GM13977 (cell line): ENCODE data around the gene PRKCA.

Source experiments
- DNase-seq: peaks from one replicate; pipeline ENCODE4 v3.0.0; 2012; ENCODE audit warnings: low spot score
- in situ Hi-C: fragments of 300-500 bp; cut with MboI; formaldehyde crosslinking; loops from one replicate; pipeline ENCODE4 v1.12.0; 2022; ENCODE audit warnings: low sequenced_read_pairs, low pct_unique_long_range_greater_than_20kb, mixed read lengths, inconsistent platforms; ENCODE audit not compliant: unreplicated experiment
- TF ChIP-seq, protein P1 (sequence below): IDR thresholded peaks from 2 replicates; pipeline ENCODE4 v1.5.1; 2012; ENCODE audit warnings: mild to moderate bottlenecking, control low read depth; ENCODE audit not compliant: insufficient read depth; ENCODE audit errors: extremely low read depth, missing control alignments

Gene PRKCA

DNA sequence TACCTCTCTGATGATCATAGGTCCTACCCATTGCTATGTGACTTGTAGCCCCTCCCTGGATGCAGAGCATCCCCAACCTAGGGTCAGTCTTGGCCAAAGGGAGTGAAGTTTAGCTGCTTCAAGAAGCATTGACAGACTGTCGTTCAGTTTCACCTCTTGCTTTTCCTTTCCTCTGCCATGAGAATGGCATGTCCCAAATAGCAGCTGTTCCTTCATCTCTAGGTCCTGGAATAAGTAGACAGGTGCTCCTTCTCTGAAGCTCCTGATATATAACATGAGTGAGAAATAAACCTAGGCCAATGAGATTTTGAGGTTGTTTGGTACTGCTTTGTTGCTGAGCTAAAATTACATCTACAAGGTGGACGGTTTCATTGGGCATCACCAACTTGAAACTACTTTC is 328.0 kb downstream of the PRKCA start:
- TF ChIP-seq, protein P1, sequence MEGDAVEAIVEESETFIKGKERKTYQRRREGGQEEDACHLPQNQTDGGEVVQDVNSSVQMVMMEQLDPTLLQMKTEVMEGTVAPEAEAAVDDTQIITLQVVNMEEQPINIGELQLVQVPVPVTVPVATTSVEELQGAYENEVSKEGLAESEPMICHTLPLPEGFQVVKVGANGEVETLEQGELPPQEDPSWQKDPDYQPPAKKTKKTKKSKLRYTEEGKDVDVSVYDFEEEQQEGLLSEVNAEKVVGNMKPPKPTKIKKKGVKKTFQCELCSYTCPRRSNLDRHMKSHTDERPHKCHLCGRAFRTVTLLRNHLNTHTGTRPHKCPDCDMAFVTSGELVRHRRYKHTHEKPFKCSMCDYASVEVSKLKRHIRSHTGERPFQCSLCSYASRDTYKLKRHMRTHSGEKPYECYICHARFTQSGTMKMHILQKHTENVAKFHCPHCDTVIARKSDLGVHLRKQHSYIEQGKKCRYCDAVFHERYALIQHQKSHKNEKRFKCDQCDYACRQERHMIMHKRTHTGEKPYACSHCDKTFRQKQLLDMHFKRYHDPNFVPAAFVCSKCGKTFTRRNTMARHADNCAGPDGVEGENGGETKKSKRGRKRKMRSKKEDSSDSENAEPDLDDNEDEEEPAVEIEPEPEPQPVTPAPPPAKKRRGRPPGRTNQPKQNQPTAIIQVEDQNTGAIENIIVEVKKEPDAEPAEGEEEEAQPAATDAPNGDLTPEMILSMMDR = no peak
- no peak for DNase-seq
- in situ Hi-C loops = no loop called here

DNA sequence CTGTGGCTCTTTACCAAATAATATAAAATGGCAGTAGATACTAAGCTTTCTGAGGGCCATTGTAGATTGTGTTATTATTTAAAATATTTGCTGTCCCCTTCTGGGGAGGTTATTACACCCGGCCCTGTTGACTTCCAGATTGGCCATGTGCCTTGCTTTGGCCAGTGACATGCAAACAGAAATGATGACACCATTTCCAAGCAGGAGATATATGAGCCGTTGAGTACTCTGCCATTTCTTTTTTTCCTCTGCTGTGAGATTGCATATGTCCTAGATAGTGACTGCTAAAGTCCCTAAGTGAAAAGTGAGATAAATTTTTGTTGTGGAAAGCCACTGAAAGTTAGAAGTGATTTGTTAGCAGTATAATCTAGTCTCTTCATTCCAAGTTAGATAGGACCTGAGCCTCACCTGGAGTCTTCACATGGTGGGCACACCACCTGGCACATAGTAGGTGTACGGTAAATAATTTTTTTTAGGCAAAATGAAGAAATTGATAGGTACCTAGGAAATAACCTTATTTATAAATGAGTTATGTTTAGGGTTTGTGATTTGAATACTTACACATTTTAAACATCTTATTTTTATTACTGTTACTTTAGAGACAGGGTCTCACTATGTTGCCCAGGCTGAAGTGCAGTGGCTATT is 328.5 kb downstream of the PRKCA start:
- DNase-seq = no peak
- in situ Hi-C loops = no loop called here
- TF ChIP-seq, protein P1 = no peak

DNA sequence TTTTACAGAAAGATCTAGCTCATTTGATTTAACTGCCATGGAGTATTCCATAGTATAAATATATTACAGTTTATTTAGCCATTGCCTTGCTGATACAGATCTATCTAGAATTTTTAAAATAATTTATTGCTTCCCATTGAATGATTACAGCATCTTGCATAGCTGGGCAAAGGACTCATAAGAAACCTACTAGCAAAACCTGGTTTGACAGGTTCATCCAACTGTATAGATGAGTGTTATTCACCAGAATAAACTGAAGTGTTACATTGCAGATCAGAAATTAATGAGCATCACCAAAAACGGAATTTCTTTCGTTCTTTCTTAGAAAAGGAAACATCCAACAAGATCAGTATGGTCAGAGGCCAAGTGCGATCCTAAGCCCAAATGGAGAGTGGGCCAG is 330.3 kb downstream of the PRKCA start:
- in situ Hi-C loops = no loop called here
- TF ChIP-seq, protein P1 = no peak

DNA sequence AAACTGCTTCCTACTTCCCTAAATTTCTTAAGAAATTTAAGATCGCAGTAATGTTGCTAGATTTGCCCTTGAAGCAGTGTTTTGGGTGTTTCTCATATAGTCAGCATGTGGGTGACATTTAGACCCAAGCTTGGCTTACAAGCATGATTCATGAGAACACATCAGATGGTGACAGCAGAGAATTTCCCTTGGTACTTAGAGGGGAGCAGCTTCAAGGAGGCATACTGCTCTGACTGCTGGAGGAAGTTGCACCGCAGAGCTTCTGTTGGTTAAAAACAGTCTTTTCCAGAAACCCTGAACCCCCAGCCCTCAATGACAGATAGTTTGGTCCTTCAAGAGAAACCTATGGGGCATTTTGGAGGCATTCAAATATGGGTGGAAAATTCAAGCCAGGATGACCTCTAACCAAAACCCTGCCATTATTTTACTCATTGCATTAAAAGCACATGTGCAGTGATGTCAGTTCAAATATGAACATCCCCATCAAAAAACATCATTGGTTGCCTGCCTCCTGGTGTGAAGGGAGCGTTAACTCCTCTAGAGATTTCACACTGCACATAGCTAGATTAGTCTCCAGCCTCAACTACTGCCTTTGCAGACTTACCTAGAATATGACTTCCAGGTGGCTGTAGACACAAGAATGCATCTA is 331.0 kb downstream of the PRKCA start:
- in situ Hi-C loops = no loop called here
- TF ChIP-seq, protein P1 = no peak
- no peak for DNase-seq

More for the DNA sequence above, 330.3 kb downstream of the PRKCA start:
- DNase-seq = no peak

DNA sequence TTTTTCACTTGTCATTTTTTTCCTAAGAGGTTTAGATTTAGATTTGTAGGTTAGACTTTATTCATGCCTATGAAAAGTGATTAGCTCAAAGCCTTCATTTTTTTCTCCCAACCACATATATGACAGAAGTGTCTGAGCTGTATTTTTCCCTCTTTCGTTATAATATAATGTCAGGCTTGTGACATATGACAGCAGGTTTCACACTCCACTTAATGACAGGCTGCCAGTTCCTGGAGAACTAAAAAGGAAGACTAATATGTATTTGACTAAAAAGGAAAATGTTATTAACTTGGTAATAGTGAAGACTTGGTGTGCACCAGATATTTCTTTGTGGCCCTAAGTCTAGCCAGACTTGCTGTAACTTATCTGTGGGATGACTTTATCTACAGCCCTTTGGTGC is 331.8 kb downstream of the PRKCA start:
- no peak for DNase-seq
- in situ Hi-C loops = no loop called here
- TF ChIP-seq, protein P1 = no peak

DNA sequence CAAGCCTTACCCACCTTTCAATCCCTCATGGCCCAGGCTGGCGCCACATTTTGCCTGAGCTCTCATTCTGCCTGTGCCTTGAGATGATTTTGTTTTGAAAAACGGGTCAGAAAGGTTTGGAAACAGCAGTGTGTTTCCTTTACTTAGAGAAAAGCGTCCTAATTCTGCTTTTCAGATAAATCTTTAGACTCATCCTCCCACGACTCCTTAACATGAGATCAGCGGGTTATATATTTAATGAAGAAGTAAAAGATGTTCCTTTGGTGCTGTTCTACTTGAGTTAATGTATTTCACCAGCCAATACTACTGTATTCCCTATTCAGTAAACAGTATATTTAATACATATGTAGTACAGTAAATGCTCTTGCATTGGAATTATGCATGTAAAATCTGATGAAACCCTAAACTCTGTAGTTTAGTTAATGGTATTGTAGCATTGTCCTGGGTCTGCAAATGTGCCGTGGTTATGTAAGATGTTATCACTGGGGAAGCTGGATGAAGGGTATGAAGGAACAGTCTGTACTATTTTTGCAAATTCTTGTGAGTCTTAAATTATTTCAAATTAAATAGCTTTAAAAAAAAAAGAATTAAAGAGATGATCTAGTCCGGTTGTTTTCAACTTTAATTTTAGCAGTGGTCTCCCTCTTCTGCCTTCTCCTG is 333.1 kb downstream of the PRKCA start:
- TF ChIP-seq, protein P1 = no peak
- in situ Hi-C loops = no loop called here
- no peak for DNase-seq
